Daoy (cell line): ENCODE data around the gene TIPRL. TPM values are rescaled to one million over a fixed set of nuclear protein-coding genes. Genes with fewer than 3 reads are reported as not detected.

Experiments used
- total RNA-seq: library from RNA; depleted of rRNA; stranded (reverse); fragments of >200 nt; shearing (Covaris generic); gene quantifications from 2 replicates; pipeline ENCODE4 v1.2.3, GENCODE V29; 2014; rRNA removed

Gene TIPRL
- total RNA-seq, 1 experiment from 2014 or later, result 65.4 TPM

Other genes with a start within 250 kb of the TIPRL start
- gene DCAF6, start 242.3 kb upstream of the TIPRL start, total RNA-seq, result 20.9 and 26.9 TPM in 2 replicates
- gene MPC2, start 241.9 kb upstream of the TIPRL start, total RNA-seq, result 58.5 and 67.5 TPM in 2 replicates
- gene GPR161, start 42.0 kb upstream of the TIPRL start, total RNA-seq, result 8.8 and 8.9 TPM in 2 replicates
- gene SFT2D2, start 47.0 kb downstream of the TIPRL start, total RNA-seq, result 13.7 and 14.2 TPM in 2 replicates
- gene TBX19, start 101.9 kb downstream of the TIPRL start, total RNA-seq, result 0.57 and 1.1 TPM in 2 replicates